Activated CD8-positive, alpha-beta memory T cell treated with anti-CD3 and anti-CD28 coated beads, Interleukin-2, amount 50 U/mL, for 1 hour (primary cell): Measurements from ENCODE around the gene ALKBH2.

Experiments
- DNase-seq: peaks from one replicate; pipeline ENCODE4 v3.0.0-alpha.2; 2020; ENCODE audit errors: extremely low read depth

The ALKBH2 gene

DNA sequence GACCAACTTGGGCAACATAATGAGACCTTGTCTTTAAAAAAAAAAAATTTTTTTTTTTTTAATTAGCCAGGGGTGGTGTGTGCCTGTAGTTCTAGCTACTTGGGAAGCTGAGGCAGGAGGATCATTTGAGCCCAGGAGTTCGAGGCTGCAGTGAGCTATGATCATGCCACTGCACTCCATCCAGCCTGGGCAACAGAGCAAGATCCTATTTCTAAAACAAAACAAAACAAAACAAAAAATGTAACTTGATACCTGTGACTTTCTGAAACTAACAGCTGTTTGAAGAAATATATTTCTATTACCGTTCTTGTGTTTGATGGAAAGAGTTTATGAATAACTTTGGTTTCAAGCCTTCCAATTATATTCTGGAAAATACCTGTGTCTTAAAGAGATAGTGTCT, 21.4 kb upstream of the ALKBH2 start:
- DNase-seq, result no peak

DNA sequence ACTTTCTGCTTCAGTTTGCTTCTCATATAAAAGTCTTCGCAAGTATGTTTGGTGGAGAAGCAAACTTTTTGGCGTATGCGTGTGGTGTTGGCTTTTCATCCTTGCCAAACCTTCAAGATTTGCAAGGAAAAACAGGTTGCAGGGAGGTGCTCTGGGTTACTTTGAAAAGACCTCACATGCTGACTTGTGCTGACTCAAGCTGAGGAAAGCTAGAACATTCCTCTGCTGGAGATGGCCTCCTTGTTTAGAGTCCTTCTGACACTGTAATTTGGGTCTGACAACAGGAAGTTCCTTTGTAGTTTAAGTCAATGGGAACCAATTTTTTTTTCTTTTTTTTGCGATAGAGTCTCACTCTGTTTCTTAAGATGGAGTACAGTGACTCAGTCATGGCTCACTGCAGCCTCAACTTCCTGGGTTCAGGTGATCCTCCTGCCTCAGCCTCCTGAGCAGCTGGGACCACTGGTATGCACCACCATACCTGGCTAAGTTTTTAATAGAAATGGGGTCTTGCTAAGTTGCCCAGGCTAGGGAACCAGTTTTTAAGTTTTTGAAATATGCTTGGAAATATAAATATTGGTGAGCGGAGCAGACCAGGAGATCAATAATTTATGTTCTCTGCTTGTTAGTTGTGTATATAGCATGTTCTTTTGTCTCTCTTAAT, 20.5 kb upstream of the ALKBH2 start:
- no peak for DNase-seq

DNA sequence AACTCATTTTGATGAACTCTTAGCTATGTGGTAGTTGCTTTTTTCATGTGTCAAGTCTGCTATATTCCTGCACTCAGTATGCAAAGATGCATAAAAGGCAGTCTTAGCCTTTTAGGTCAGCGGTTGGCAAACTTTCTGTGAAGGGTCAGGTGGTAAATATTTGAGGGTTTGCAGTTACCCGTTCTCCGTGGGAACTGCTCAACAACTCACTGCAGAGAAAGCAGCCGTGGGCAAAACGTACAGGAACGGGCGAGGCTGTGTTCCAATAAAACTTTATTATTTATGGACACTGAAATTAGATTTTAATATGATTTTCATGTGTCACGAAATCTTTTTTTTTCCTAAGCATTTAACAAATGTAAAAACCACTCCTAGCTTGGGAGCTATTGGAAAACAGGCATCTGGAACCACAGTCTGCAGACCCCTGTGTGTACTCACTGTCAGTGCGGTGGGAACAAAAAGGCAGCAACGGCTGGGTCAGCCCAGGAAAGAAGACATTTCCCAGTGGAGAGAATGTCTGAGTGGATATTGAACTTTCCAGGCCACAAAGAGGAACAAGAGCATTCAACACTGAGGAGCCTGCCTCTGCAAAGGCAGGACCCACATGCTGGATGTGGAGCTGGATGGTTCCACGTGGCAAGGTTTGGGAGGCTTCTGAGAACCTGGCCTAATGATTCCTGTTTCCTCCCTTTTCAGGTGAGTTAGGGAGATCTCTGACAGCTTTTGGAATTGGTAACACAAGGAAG, 19.6 kb upstream of the ALKBH2 start:
- DNase-seq, result no peak

DNA sequence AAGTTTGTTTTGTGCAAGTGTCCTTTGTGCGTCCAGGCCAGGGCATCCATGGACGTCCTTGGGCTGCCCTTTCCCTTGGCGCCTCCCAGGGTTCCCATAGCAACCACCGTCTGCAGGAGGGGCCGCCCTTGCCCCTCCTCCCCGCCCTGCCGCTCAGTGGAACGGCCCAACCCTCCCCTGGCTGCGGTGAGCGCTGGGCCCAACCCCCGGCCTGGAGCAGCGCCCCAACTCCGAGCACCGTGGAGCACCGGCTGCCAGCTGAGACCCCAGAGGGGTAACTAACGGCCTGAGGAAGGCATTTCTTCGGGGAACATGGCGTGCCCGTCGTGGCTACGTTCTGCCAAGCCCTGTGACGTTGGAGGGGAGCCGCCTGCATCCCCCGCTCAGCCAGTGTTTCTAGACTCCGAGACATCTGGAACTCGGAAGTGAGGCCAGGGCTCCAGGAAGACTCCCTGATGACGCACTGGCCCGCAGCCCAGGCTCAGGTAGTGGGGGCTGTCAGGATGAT, 17.8 kb upstream of the ALKBH2 start:
- DNase-seq, result peak; percentile 21

DNA sequence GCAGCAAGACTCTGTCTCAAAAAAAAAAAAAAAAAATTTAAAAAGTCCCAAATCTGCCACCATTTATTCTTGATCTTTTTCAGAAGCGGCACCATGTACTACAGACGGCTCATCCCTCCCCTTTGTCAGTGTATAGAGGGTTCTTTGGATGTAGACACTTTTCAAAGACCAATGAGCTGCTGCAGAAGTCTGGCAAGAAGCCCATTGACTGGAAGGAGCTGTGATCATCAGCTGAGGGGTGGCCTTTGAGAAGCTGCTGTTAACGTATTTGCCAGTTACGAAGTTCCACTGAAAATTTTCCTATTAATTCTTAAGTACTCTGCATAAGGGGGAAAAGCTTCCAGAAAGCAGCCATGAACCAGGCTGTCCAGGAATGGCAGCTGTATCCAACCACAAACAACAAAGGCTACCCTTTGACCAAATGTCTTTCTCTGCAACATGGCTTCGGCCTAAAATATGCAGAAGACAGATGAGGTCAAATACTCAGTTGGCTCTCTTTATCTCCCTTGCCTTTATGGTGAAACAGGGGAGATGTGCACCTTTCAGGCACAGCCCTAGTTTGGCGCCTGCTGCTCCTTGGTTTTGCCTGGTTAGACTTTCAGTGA, 16.6 kb upstream of the ALKBH2 start:
- no peak for DNase-seq

DNA sequence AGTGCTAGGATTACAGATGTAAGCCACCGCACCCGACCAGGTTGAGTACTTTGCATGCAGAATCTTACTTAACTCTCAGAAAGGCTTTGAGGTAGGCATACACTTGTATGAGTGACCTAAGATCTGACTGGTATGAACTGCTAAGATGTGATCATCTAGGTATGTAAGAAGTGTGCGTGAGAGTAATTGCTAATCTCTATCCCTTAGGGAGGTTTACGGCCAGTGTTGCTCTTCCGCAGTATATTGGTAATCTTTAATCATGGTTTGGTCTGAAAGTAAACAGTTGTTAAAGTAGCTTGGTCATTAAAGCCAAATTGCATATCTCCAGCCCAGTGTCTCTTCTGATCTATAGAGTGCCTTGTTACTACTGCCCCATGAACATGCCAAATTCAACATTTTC, 11.9 kb upstream of the ALKBH2 start:
- DNase-seq, result no peak

DNA sequence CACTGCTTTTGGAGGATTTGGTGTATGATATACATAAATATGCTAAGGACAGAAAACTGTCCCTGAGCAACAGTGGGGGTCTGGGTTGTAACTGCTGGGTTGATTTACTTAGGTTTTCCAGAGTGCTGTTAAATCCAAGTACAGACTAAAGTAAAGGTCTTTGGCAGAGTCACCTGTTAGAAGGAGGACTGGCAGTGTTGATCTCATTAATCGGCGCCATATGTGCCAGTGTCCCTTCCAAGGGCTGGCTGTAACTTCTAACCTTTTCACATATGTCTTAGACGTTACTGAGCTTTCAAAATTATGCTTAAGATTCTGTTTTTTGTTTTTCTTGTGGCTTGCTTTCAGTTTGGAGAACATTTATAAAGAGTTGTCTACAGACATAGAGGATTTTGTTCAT, 9.2 kb upstream of the ALKBH2 start:
- DNase-seq, result no peak

DNA sequence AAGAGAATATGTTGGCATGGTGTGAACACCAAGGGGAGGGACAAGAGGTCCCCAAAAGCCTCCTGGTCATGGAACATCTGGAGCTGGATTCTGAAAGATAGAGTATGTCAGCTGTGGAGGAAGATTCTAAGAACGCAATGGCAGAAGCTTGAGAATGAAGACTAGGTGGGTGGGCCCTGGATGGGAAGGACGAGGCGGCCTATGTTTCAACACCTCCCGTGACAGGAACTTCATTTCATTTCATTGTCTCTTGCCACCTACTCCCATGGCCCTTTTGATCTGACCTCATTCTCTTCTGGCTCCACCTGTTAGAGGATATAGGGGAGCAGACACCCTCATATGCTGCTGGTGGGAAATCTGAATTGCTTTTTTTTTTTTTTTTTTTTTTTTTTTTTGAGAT, 7.5 kb upstream of the ALKBH2 start:
- DNase-seq, result no peak

DNA sequence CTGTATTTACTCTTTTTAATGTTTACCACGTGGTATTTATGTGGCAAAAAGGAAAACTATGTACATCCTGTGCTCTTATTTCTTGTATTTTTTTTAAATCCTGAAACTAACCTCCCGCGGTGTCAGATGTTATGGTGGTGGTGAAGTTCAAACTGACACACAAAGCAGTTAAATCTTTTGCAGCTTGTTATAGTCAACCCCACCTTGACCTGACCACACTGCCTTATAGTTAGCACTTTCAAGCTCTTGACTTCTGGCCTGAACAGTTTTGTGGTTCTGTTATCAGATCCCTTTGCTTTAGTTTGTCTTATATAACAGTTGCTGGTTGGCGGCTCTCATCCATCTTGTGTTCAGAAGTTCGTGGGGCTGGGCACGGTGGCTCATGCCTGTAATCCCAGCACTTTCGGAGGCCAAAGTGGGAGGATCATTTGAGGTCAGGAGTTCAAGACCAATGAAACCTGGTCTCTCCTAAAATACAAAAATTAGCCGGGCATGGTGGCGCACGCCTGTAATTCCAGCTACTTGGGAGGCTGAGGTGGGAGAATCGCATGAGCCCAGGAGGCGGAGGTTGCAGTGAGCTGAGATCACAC, 6.3 kb upstream of the ALKBH2 start:
- no peak for DNase-seq

DNA sequence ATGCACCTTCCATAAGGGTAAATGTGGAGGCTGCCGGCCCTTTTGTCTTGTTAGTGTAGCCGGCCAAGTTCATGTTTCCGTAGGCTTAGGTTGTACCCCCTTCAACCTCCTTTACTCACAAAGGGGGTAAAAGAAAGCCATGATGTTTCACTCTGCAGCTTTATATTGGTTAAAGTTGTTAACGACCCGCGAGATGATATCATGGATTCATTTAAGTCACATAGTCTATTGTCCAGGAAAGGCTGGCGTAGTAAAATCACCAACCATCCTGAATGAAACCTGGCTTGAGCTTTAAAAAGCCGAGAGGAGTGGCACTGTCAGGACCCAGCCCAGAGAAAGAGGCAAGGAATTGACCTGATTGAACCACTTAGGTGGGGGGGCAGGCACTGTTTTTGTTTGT, 5.4 kb upstream of the ALKBH2 start:
- no peak for DNase-seq

DNA sequence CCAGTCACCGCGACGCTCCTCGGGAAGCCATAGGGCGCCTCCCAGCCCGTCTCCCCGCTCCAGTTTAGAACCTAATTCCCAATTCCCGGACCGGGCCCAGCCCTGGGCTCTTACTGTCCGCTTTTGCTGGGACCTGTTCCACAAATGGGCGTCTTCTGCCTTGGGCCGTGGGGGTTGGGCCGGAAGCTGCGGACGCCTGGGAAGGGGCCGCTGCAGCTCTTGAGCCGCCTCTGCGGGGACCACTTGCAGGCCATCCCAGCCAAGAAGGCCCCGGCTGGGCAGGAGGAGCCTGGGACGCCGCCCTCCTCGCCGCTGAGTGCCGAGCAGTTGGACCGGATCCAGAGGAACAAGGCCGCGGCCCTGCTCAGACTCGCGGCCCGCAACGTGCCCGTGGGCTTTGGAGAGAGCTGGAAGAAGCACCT, 4.9 kb upstream of the ALKBH2 start:
- DNase-seq, result no peak

DNA sequence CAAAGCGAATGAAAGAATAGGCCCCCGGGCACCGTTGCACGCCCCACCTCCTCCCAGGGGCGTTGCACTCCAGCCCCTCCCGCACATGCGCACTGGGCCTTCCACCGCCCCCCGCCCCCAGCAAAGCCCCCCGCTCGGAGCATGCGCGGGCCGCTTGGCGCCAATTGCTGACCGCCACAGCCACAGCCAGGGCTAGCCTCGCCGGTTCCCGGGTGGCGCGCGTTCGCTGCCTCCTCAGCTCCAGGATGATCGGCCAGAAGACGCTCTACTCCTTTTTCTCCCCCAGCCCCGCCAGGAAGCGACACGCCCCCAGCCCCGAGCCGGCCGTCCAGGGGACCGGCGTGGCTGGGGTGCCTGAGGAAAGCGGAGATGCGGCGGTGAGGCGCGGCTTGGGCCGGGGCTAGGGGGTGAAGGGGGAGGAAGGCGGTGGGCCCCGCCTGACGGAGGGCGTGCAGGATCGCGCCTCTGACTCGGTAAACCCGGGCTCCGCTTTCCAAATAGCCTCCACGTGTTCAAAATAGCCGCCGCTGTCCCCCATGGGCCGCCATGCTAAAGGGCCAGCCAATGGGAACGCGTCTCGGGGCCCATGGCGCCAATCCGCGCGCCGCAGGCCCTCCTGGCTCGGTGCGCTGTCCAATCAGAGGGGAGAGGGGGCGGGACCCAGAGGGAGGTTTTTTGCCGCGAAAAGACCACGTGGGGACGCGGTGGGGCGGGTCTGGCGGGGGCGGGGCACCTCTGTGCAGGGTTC, 4.3 kb upstream of the ALKBH2 start, which contains the start of gene UNG:
Gene UNG (plus strand): TSS at position 163 of the 748 bp plus-strand sequence. CDS start 83 bp downstream, at position 246.
- peak; percentile 79 for DNase-seq

DNA sequence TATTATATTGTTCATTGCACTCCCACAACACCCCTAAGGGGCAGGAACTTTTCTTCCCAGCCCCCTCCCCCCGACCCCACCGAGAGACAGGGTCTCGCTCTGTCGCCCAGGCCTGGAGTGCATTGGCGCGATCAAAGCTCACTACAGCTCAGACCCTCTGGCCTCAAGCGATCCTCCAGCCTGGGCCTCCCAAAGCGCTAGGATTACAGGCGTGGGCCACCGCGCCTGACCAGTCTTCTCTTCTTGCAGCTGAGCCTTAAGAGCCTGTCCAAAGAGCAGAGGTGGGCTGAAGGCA, 3.8 kb upstream of the ALKBH2 start:
- no peak for DNase-seq

DNA sequence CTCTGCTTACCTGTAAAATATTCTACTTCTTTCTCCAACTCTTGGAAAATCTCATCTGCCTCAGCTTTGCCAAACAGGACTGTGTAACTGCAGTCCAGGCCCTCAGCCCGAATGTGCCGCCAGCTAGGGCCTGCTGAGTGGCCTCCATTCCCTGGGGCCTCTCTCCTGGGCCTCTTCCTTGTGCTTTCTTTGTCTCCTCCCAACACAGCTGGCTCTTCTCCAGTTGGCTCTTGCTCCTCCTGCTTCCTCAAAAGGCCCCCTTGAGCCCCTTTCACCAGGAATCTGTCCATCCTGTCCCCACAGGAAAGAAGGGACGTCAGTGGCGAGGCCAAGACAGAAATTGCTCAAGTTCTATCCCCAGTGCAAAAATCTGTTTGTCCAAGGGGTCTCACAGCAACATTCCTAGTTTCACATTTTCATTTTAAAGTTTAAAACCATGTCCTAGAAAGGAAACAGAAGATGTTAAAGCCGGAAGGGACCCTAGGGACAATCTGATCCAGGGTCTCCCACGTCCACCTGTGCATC, 713 bp downstream of the ALKBH2 start:
- no peak for DNase-seq

DNA sequence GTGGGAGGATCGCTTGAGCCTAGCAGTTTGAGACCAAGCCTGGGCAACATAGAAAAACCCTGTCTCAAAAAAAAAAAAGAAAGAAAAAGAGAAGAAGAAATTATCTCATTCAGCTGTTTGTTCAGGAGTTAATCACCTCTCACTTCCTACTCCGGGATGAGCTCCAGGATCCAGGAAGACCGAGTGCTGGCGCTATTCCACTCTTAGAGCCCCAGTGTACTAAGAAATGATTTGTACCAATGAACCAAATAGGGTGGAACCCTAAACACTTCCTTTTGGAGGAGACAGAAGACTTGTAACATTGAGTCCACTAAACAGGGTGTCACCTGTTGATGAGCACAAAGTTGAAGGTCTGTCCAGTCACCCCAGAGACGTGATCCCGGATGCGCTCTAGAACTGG, 3.6 kb downstream of the ALKBH2 start:
- DNase-seq, result no peak

DNA sequence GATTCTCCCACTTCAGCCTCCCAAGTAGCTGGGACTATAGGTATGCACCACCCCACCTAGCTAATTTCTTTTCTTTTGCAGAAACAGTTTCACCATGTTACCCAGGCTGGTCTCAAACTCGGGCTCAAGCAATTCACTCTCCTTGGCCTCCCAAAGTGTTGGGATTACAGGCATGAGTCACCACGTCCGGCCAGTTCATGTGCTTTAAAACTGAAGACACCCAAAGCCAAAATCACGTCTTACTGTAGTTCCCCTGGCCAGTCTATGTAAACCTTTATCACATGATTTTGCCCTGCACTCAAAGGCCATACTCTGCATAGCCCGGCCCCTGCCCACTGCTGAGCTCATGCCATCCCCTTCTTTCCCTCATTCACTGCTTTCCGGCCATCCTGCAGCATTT, 4.5 kb downstream of the ALKBH2 start:
- DNase-seq, result no peak

DNA sequence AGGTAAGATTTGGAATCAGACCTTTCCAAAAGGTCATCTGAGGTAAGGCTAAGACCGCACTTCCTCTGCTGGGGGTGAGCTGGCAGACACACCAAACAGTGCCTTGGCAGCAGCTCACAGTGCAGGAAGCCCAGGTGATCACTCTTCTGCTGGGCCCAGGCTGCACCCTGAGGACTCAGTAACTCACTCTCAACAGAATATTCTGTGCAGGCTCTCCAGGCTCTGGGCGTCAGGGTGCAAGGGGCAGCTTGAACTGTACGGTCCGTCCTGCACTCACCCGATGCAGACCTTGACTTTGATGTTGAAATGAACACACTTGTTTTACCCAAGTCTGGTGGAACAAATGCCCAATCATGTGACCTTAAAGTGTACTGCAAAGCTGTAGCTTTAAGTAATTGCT, 6.0 kb downstream of the ALKBH2 start:
- DNase-seq, result no peak

DNA sequence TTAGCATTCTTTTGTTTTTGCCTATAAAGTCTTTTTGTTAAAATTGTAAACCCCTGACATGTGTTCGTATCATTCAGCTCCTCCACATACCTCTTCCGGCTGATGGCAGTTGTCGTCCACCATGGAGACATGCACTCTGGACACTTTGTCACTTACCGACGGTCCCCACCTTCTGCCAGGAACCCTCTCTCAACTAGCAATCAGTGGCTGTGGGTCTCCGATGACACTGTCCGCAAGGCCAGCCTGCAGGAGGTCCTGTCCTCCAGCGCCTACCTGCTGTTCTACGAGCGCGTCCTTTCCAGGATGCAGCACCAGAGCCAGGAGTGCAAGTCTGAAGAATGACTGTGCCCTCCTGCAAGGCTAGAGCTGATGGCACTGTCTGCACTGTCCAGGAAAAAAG, 7.7 kb downstream of the ALKBH2 start:
- no peak for DNase-seq

DNA sequence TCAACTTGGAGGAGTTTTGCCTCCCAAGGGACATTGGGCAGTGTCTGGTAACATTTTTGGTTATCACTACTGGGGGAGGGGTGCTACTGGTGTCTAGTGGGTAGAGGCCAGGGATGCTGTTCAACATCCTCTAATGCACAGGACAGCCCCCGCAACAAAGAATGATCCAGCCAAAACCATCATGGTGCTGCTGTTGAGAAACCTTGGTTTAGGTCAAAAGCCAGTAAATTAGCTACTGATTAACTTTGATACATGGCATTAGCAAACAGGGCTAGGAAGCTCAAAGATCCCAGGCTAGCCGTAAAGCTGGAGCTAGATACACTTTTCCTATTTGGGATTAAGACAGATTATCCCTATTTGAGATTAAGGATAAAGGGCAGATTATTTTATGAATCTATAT, 8.8 kb downstream of the ALKBH2 start:
- no peak for DNase-seq

DNA sequence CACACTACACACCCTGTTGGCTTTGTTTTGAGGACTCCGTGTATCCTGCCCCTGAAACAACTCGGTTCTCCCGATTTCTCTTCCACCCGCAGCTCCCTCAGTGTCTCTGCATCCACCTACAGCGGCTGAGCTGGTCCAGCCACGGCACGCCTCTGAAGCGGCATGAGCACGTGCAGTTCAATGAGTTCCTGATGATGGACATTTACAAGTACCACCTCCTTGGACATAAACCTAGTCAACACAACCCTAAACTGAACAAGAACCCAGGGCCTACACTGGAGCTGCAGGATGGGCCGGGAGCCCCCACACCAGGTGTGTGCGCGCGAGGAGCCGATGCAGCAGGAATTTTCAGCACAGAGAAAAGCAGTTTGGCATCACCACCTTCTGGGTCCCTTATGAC, 10.5 kb downstream of the ALKBH2 start:
- DNase-seq, result no peak

DNA sequence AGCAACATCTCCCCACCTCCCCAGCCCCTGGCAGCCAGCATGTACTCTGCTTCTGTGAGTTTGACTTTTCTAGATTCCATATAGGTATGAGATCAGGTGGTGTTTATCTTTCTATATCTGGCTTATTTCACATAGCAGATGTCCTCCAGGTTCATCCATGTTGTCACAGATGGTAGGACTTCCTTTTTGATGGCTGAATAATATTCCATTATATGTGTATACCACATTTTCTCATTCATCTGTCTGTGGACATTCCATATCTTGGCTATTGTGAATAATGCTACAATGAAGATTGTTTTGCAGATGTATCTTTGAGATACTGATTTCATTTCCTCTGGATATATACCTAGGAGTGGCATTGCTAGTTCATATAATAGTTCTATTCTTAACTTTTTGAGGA, 18.4 kb downstream of the ALKBH2 start:
- DNase-seq, result no peak
